Stimulated activated CD4-positive, alpha-beta T cell treated with anti-CD3 and anti-CD28 coated beads, Interleukin-12 subunit alpha, Interleukin-12 subunit beta, amount 100 ng/mL, for 48 hours (primary cell): ENCODE results near the gene RYR1.
"Not testable (repeated sequence)": the region's sequence is repeated elsewhere in the genome, so short reads cannot be mapped to it uniquely, and the experiment has no call there.

Experiments used
- DNase-seq, 3 donors: peaks; one replicate each; pipeline ENCODE4 v3.0.0-alpha.2; 2020; ENCODE audit warnings: low read depth in 2 of 3, low spot score in 1 of 3

RYR1 gene

DNA sequence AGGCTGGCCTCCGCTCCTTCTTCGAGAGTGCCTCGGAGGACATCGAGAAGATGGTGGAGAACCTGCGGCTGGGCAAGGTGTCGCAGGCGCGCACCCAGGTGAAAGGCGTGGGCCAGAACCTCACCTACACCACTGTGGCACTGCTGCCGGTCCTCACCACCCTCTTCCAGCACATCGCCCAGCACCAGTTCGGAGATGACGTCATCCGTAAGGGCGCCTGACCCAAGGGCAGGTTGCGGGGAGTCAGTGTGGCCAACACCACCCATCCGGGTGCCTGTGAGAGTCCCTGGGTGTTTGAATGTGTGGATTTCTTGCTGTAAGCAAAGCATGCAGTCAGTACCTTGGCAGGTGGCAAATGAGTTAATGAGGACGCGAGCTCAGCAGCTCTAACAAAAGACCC lies 78.8 kb downstream of the RYR1 start:
- no peak for DNase-seq

DNA sequence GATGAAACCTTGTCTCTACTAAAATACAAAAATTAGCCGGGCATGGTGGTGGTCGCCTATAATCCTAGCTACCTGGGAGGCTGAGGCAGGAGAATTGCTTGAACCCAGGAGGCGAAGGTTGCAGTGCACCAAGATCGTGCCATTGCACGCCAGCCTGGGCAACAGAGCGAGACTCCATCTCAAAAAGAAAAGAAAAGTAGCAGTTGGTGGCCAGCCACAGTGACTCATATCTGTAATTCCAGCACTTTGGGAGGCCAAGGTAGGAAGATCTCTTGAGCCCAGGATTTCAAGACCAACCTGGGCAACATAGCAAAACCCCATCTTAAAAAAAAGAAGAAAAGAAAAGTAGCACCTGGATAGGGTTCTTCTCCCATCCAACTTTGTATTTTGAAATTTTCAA lies 79.7 kb downstream of the RYR1 start:
- not testable (repeated sequence) for DNase-seq

GRCh38 chr19:38513762-38514167 lies 80.3 kb downstream of the RYR1 start:
- DNase-seq: no peak

DNA sequence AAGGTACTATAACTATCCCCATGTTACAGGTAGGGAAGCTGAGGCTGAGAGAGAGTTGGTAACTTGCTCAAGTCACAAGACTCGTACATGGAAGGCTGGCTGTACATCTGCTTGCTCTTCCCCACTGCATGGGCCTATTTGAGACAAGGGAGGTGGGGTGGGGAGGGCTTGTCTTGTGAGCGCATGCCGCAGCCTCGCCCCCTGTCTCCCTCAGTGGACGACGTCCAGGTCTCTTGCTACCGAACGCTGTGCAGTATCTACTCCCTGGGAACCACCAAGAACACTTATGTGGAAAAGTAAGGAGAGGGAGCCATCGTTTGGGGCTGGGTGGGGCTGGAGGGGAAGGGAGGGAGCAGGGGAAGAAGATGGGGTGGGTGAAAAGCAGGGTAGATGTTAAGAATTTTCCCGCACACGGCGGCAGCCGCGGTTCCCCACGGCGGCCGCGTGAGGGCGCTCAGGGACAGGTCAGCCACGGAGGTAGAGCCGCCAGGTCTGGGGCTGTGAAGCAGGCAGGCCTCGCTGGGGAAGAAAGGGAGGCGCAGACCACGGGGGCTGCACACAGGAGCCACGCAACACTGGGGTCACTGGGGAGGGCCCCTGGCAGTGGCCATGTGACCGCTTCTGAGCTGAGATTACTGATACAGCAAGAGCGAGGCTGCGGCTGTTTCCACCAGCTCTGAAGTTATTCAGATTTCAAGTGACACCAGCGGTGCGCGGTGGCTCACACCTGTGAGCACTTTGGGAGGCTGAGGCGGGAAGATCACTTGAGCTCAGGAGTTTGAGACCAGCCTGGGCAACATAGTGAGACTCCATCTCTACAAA lies 81.5 kb downstream of the RYR1 start:
- DNase-seq: peak; percentile 53 to 74 (median 65)

- no peak for DNase-seq
Measured at GRCh38 chr19:38515896-38516295, 82.4 kb downstream of the RYR1 start.

DNA sequence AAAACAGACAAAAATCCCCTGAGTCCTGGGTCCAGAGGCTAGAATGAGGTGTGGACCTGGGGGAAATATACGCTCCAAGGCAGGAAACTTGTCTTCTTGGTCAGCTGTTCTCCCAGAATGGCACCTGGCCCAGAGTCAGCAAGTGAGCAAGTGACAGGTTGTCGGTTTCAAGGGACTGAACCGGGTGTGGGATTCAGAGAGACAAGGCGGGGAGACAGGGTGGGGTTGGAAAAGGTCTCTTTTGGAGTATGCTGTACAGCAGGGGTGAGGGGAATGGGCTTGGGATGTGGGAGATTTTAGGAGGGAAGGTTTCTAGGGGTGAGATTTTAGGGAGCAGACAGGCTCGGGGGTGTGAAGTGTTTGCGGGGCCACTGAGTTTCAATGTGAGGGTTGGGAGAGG lies 83.3 kb downstream of the RYR1 start:
- DNase-seq: no peak

GRCh38 chr19:38517321-38517720 lies 83.8 kb downstream of the RYR1 start:
- DNase-seq: no peak

DNA sequence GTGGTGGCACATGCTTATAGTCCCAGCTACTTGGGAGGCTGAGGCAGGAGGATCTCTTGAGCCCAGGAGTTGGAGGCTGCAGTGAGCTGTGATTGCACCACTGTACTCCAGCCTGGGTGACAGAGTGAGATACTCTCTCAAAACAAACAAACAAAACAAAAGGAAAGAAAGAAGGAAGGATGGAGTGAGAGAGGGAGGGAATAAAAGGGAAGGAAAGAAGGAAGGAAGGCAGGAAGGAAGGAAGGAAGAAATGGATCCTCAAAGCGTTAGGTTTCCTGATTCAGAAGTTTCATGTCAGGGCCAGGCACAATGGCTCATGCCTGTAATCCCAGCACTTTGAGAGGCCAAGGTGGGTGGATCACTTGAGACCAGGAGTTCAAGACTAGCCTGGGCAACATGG lies 84.5 kb downstream of the RYR1 start:
- DNase-seq: not testable (repeated sequence)

GRCh38 chr19:38519168-38519567 lies 85.7 kb downstream of the RYR1 start:
- no peak for DNase-seq

GRCh38 chr19:38519988-38520387 lies 86.5 kb downstream of the RYR1 start:
- DNase-seq: no peak

GRCh38 chr19:38522915-38523314 lies 89.4 kb downstream of the RYR1 start:
- DNase-seq: no peak

GRCh38 chr19:38523319-38523718 lies 89.8 kb downstream of the RYR1 start:
- no peak for DNase-seq

- DNase-seq: no peak
Measured at GRCh38 chr19:38524369-38524768, 90.9 kb downstream of the RYR1 start.

GRCh38 chr19:38524994-38525634 lies 91.6 kb downstream of the RYR1 start:
- DNase-seq: no peak

GRCh38 chr19:38526430-38526829 lies 92.9 kb downstream of the RYR1 start:
- no peak for DNase-seq

- DNase-seq: no peak
Measured at GRCh38 chr19:38527466-38528136, 94.1 kb downstream of the RYR1 start.

DNA sequence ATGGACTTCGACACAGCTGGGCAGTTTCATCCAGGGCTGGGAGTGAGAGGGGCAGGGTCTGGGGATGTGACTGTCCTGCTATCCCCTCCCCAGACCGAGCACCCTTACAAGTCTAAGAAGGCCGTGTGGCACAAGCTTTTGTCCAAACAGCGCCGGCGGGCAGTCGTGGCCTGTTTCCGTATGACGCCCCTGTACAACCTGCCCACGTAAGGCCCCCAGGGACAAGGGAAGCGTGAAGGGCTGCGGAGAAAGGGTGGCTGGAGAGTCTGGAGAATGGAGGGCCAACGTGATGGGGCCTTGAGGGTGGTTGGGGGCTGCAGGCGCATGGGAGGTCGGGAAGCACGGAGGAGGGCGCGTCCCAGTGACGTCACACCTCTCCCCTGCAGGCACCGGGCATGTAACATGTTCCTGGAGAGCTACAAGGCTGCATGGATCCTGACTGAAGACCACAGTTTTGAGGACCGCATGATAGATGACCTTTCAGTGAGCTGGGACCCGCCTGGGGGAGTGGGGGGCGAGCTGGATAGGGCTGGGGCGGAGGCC lies 94.8 kb downstream of the RYR1 start:
- no peak for DNase-seq

DNA sequence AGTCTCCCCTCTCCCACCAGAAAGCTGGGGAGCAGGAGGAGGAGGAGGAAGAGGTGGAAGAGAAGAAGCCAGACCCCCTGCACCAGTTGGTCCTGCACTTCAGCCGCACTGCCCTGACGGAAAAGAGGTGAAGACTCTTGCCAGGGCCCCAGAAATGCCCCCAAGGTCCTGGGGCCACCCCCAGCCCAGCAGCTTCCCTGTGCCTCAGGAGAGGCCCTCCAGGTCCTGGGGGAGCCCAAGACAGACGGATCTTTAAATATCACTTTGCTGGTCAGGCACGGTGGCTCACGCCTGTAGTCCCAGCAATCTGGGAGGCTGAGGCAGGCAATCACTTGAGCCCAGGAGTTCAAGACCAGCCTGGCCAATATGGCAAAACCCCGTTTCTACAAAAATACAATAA lies 95.4 kb downstream of the RYR1 start:
- no peak for DNase-seq

DNA sequence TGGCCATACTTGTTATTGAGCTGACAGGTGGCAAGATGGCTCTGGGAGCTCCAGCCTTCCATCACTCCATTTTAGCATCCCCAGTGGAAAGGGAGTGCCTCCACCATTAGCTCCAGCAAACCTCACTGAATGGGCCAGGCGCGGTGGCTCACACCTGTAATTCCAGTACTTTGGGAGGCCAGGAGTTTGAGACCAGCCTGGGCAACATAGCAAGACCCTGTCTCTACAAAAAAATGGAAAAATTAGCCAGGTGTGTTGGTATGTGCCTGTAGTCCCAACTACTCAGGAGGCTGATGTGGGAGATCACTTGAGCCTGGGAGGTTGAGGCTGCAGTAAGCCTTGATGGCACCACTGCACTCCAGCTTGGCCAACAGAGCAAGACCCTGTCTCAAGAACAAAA lies 98.0 kb downstream of the RYR1 start:
- no peak for DNase-seq

GRCh38 chr19:38532939-38533338 lies 99.4 kb downstream of the RYR1 start:
- DNase-seq: no peak

DNA sequence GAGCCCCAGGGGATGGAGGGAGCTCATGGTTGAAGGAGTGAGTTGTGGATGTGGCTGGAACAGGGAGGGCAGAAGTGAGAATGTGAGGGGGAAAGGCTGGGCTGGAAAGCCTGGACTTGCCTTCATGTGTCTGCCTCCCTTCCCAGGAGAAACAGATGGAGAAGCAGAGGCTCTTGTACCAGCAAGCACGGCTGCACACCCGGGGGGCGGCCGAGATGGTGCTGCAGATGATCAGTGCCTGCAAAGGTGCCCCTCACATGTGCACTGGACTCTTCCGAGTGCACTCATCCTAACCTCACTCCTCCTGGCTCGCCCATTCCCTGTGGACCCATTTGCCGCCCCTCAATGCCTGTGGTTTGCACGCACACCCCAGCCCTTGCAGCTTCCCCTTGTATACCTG lies 101.1 kb downstream of the RYR1 start:
- no peak for DNase-seq

- no peak for DNase-seq
Measured at GRCh38 chr19:38535212-38535611, 101.7 kb downstream of the RYR1 start.
